Activated CD8-positive, alpha-beta memory T cell treated with anti-CD3 and anti-CD28 coated beads, Interleukin-2, amount 10 ng/mL, durations not matched to agents 7 days and 5 days (primary cell): ENCODE measurements around the gene AQR. TPM values are rescaled to one million over a fixed set of nuclear protein-coding genes. Genes with fewer than 3 reads are reported as not detected.

Experiments
- ATAC-seq: fragments of 150-1000 bp; cut with Tn5 transposase; one replicate; pipeline ENCODE4 v1.10.0; 2021; ENCODE audit warnings: moderate library complexity
- CTCF ChIA-PET: fragments of 350-600 bp; sonication (Branson Sonifier 250); formaldehyde crosslinking; loops from one replicate; lab custom pipeline; 2021; ENCODE audit warnings: antibody characterized with exemption; lab: Charles Lee
- DNase-seq: peaks from one replicate; pipeline ENCODE4 v3.0.0-alpha.2; 2020
- H3K27ac Mint-ChIP-seq: one replicate; pipeline ENCODE4 v1.8.0; 2021; ENCODE audit warnings: mild to moderate bottlenecking, mixed read lengths
- H3K27me3 Mint-ChIP-seq: one replicate; pipeline ENCODE4 v1.8.0; 2021; ENCODE audit warnings: mixed read lengths
- H3K36me3 Mint-ChIP-seq: one replicate; pipeline ENCODE4 v1.8.0; 2021; ENCODE audit warnings: mild to moderate bottlenecking, mixed read lengths
- H3K4me1 Mint-ChIP-seq: one replicate; pipeline ENCODE4 v1.8.0; 2021; ENCODE audit warnings: mixed read lengths
- H3K4me3 Mint-ChIP-seq: one replicate; pipeline ENCODE4 v1.8.0; 2021; ENCODE audit warnings: mild to moderate bottlenecking, moderate library complexity, mixed read lengths
- H3K9me3 Mint-ChIP-seq: one replicate; pipeline ENCODE4 v1.8.0; 2022; ENCODE audit warnings: low read depth, mixed read lengths
- total RNA-seq, 2 experiments: library from RNA; stranded (reverse); gene quantifications; one replicate each; pipeline ENCODE4 v1.2.3, GENCODE V29; 2021

Gene AQR
- total RNA-seq, 2 experiments from 2014 or later: 33.8 to 38.2 TPM

GRCh38 chr15:34851751-34852150, 117.8 kb downstream of the AQR start:
- H3K4me1 Mint-ChIP-seq: no peaks in the 10 kb centered on the region
- no peaks in the 10 kb centered on the region for H3K27me3 Mint-ChIP-seq
- H3K4me3 Mint-ChIP-seq: no peak overlapping the region
- no peaks in the 10 kb centered on the region for H3K9me3 Mint-ChIP-seq
- peaks cover 21% of the 10 kb centered on the region for H3K36me3 Mint-ChIP-seq
- DNase-seq: no peak
- no peak overlapping the region for H3K27ac Mint-ChIP-seq
- CTCF ChIA-PET: no interaction called here
- no peak for ATAC-seq

DNA sequence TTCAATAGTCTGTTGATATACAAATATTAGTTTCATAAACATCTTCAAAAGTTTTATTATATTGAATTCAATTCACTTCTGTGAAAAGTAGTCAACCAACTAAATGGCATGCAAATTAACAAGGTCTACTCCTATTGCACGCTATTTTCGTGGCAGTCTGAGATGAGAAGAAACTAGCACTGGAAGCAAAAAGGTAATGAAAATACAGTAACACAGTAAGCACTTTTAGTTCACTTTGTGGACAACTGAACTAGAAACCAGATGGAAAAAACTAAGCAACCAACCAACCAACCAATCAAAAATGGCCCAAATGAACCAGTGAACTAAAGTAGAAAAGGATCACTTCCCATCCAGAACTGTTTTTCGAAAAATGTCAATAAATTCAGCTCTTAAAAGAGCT, 118.5 kb downstream of the AQR start:
- no peaks in the 10 kb centered on the region for H3K9me3 Mint-ChIP-seq
- H3K4me3 Mint-ChIP-seq: no peak overlapping the region
- no peaks in the 10 kb centered on the region for H3K27me3 Mint-ChIP-seq
- H3K4me1 Mint-ChIP-seq: no peaks in the 10 kb centered on the region
- CTCF ChIA-PET: no interaction called here
- H3K36me3 Mint-ChIP-seq: peaks cover 17% of the 10 kb centered on the region
- DNase-seq (no peak), ATAC-seq (no peak)
- no peak overlapping the region for H3K27ac Mint-ChIP-seq

- ATAC-seq: no peak
- H3K27me3 Mint-ChIP-seq: no peaks in the 10 kb centered on the region
These were observed 119.4 kb downstream of the AQR start for GRCh38 chr15:34850121-34850520.

GRCh38 chr15:34849364-34849959, 120.1 kb downstream of the AQR start:
- H3K4me3 Mint-ChIP-seq: no peak overlapping the region
- ATAC-seq: no peak

More at GRCh38 chr15:34850121-34850520, 119.4 kb downstream of the AQR start:
- no peak overlapping the region for H3K4me3 Mint-ChIP-seq
- CTCF ChIA-PET: no interaction called here
- H3K9me3 Mint-ChIP-seq: no peaks in the 10 kb centered on the region
- H3K27ac Mint-ChIP-seq: no peak overlapping the region
- peaks cover 11% of the 10 kb centered on the region for H3K36me3 Mint-ChIP-seq
- DNase-seq: no peak
- no peaks in the 10 kb centered on the region for H3K4me1 Mint-ChIP-seq

GRCh38 chr15:34847598-34847997, 121.9 kb downstream of the AQR start:
- ATAC-seq: no peak
- H3K27me3 Mint-ChIP-seq: no peaks in the 10 kb centered on the region
- H3K9me3 Mint-ChIP-seq: no peaks in the 10 kb centered on the region
- CTCF ChIA-PET: no interaction called here
- no peaks in the 10 kb centered on the region for H3K4me1 Mint-ChIP-seq
- H3K27ac Mint-ChIP-seq: no peak overlapping the region
- H3K4me3 Mint-ChIP-seq: no peak overlapping the region
- peaks cover under 1% of the 10 kb centered on the region for H3K36me3 Mint-ChIP-seq
- no peak for DNase-seq

More at GRCh38 chr15:34849364-34849959, 120.1 kb downstream of the AQR start:
- DNase-seq: no peak
- no peak overlapping the region for H3K27ac Mint-ChIP-seq
- H3K36me3 Mint-ChIP-seq: peaks cover 9% of the 10 kb centered on the region
- no peaks in the 10 kb centered on the region for H3K4me1 Mint-ChIP-seq
- no peaks in the 10 kb centered on the region for H3K27me3 Mint-ChIP-seq
- no peaks in the 10 kb centered on the region for H3K9me3 Mint-ChIP-seq
- CTCF ChIA-PET: no interaction called here

DNA sequence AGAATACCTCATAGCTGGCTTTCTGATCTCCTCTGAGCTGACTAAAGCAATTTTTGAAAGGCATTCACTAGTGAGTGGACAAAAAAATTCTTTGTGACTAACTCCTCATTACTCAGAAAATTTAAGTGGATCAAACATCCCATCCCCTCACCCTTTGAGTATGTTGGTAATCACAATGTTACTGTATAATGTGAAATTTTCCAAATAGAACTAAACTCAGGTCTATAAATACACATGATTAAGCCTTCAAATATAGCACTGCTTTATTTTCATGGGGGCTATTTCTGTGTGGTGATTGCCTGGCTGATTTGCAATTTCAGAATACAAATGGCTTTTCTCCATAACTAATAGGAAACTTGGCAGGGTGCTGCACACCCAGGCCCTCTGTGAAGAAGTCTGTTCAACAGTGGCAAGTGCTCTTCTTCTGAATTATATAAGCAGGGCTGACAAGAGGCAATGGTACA, 128.2 kb downstream of the AQR start:
- CTCF ChIA-PET: no interaction called here
- Mint-ChIP-seq H3K36me3 (no peaks in the 10 kb centered on the region), H3K4me3 (no peak overlapping the region), H3K27ac (no peak overlapping the region), H3K27me3 (no peaks in the 10 kb centered on the region), H3K9me3 (no peaks in the 10 kb centered on the region), H3K4me1 (no peaks in the 10 kb centered on the region)
- no peak for DNase-seq
- no peak for ATAC-seq

DNA sequence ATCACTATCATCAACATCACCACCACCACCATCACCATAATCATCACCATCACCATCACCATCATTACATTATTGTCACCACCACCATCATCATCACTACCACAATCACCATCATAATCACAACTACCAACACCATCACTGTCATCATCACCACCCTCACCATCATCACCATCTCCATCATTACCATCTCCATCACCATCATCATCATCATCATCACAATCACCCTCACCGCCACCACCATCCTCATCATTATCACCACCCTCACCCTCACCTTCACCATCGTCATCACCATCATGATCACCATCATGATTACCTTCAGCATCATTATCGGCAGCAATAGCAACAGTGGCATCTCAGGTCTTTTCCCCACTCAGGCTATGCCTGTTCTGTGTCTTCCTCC, 131.3 kb downstream of the AQR start:
- H3K27ac Mint-ChIP-seq: no peak overlapping the region
- no peak overlapping the region for H3K4me3 Mint-ChIP-seq
- H3K36me3 Mint-ChIP-seq: no peaks in the 10 kb centered on the region
- no peaks in the 10 kb centered on the region for H3K9me3 Mint-ChIP-seq
- no peak for ATAC-seq
- DNase-seq: no peak
- H3K27me3 Mint-ChIP-seq: peaks cover 14% of the 10 kb centered on the region
- H3K4me1 Mint-ChIP-seq: no peaks in the 10 kb centered on the region
- CTCF ChIA-PET: no interaction called here

GRCh38 chr15:34837246-34838016, 132.1 kb downstream of the AQR start:
- Mint-ChIP-seq H3K27ac (no peak overlapping the region), H3K27me3 (peaks cover 14% of the 10 kb centered on the region), H3K4me3 (no peak overlapping the region), H3K36me3 (no peaks in the 10 kb centered on the region), H3K9me3 (no peaks in the 10 kb centered on the region), H3K4me1 (no peaks in the 10 kb centered on the region)
- DNase-seq (no peak), ATAC-seq (no peak)
- CTCF ChIA-PET: no interaction called here

DNA sequence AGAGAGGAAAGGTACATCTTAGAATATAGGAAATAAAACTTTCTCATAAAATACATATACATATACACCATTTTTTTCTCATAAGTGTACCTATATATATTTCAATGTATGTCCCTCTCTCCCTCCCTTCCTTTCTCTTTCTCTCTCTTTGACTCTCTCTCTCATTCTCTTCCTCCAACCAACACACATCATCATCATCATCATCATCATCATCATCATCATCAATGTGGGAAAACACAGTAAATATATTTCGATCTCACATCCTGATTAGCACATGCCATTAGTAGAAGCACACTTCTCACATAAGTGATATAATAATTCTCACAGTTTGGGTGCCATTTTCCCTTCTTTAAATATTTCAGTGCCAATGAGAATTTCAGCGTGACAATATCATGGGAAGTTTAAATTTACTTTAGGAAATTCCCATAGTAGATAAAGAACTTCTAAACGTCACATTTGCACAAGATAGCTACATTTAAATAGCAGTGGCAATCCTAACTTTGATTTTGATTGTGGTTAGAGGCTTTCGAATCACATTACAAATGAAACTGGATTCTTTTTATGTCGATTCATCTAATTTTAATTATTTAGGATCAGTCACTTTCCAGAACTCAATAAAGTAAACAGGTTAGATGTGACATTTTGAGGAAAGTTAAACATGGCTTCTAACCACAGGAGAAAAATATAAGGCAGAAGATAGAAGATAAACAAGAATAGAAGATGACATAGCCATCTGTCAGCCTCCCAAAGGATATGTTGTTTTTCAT, 141.2 kb downstream of the AQR start:
- H3K4me3 Mint-ChIP-seq: no peak overlapping the region
- peaks cover 39% of the 10 kb centered on the region for H3K27me3 Mint-ChIP-seq
- H3K27ac Mint-ChIP-seq: no peak overlapping the region
- CTCF ChIA-PET: no interaction called here
- H3K4me1 Mint-ChIP-seq: no peaks in the 10 kb centered on the region
- ATAC-seq: no peak
- no peaks in the 10 kb centered on the region for H3K9me3 Mint-ChIP-seq
- H3K36me3 Mint-ChIP-seq: no peaks in the 10 kb centered on the region
- no peak for DNase-seq

- Mint-ChIP-seq H3K36me3 (no peaks in the 10 kb centered on the region), H3K4me3 (no peak overlapping the region), H3K27ac (no peak overlapping the region), H3K27me3 (peaks cover 52% of the 10 kb centered on the region), H3K9me3 (no peaks in the 10 kb centered on the region), H3K4me1 (no peaks in the 10 kb centered on the region)
- DNase-seq: no peak
- no peak for ATAC-seq
- CTCF ChIA-PET: no interaction called here
These were observed 147.7 kb downstream of the AQR start for GRCh38 chr15:34821831-34822230.

DNA sequence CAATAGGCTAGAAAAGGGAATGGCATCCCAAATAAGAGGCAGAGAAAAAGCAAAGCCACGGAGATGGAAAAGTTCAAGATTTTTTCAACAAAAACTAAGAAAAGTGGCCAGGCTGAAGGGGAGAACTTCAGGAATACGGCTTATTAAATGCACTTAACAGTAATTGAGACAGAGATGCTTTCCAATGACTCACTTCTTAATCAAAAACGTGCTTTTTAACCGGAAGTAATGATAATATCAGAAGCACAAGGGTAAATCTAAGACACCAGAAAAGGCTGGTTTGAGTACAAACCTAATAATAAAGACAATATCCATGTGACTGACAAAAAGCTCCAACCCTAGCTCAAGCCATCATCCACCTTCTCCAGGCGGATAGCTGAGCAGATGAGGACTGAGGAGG, 149.4 kb downstream of the AQR start:
- no peaks in the 10 kb centered on the region for H3K9me3 Mint-ChIP-seq
- ATAC-seq (no peak), DNase-seq (no peak)
- H3K27me3 Mint-ChIP-seq: peaks cover 50% of the 10 kb centered on the region
- no peak overlapping the region for H3K4me3 Mint-ChIP-seq
- H3K36me3 Mint-ChIP-seq: no peaks in the 10 kb centered on the region
- no peaks in the 10 kb centered on the region for H3K4me1 Mint-ChIP-seq
- CTCF ChIA-PET: interaction anchor here (0.9 kb wide), 1 partner anchor 10 kb away, joined by 3 read pairs; no protein-coding TSS in a partner anchor
- no peak overlapping the region for H3K27ac Mint-ChIP-seq

DNA sequence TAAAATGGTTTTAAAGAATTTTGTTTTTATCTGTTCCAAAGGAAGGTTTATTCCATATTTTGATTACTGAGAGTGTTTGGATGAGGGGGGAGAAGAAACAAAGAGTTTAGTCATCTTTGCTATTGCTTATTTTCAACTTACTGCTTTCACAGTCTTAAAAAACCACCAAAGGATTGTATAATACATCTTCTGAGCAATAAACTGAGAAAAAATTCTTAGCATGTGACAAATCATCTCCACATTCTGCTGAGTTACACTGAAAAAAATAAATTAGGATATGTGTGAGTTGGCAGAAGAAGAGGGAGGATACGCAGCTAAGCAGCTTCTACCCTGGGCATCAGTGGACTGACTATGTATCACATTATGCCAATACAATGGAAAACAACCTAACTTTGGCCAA, 151.0 kb downstream of the AQR start:
- Mint-ChIP-seq H3K27ac (no peak overlapping the region), H3K4me1 (no peaks in the 10 kb centered on the region), H3K4me3 (no peak overlapping the region), H3K9me3 (no peaks in the 10 kb centered on the region), H3K27me3 (peaks cover 52% of the 10 kb centered on the region), H3K36me3 (no peaks in the 10 kb centered on the region)
- DNase-seq (no peak), ATAC-seq (no peak)
- CTCF ChIA-PET: no interaction called here

GRCh38 chr15:34815836-34816235, 153.7 kb downstream of the AQR start:
- H3K27ac Mint-ChIP-seq: no peak overlapping the region
- no peaks in the 10 kb centered on the region for H3K36me3 Mint-ChIP-seq
- H3K27me3 Mint-ChIP-seq: peaks cover 54% of the 10 kb centered on the region
- no peaks in the 10 kb centered on the region for H3K4me1 Mint-ChIP-seq
- DNase-seq: no peak
- CTCF ChIA-PET: no interaction called here
- no peak overlapping the region for H3K4me3 Mint-ChIP-seq
- no peaks in the 10 kb centered on the region for H3K9me3 Mint-ChIP-seq
- no peak for ATAC-seq
